Activated CD8-positive, alpha-beta T cell treated with anti-CD3 and anti-CD28 coated beads for 36 hours (primary cell): ENCODE results near the gene GLI1. TPM values are rescaled to one million over a fixed set of nuclear protein-coding genes. Genes with fewer than 3 reads are reported as not detected.
"Not testable (repeated sequence)": the region's sequence is repeated elsewhere in the genome, so short reads cannot be mapped to it uniquely, and the experiment has no call there.

Source experiments
- ATAC-seq: fragments of 200-7000 bp; cut with Tn5 transposase; one replicate; pipeline ENCODE4 v1.10.0; 2021; ENCODE audit warnings: mild to moderate bottlenecking, moderate library complexity
- CTCF ChIA-PET: fragments of 350-600 bp; sonication (Branson Sonifier 250); formaldehyde crosslinking; loops from one replicate; lab custom pipeline; 2021; ENCODE audit warnings: antibody characterized with exemption; lab: Charles Lee
- POLR2A ChIA-PET: fragments of 350-600 bp; sonication (Branson Sonifier 250); formaldehyde crosslinking; loops from one replicate; lab custom pipeline; 2021; ENCODE audit warnings: antibody characterized with exemption; lab: Charles Lee
- DNase-seq: peaks from one replicate; pipeline ENCODE4 v3.0.0-alpha.2; 2020
- H3K27ac Mint-ChIP-seq: one replicate; pipeline ENCODE4 v1.8.0; 2021; ENCODE audit warnings: mild to moderate bottlenecking, mixed read lengths
- H3K27me3 Mint-ChIP-seq: one replicate; pipeline ENCODE4 v1.8.0; 2021; ENCODE audit warnings: mixed read lengths
- H3K36me3 Mint-ChIP-seq: one replicate; pipeline ENCODE4 v1.8.0; 2021; ENCODE audit warnings: low read depth, mixed read lengths
- H3K4me1 Mint-ChIP-seq: one replicate; pipeline ENCODE4 v1.8.0; 2021; ENCODE audit warnings: low read depth, mixed read lengths
- H3K4me3 Mint-ChIP-seq: one replicate; pipeline ENCODE4 v1.8.0; 2021; ENCODE audit warnings: mild to moderate bottlenecking, moderate library complexity, mixed read lengths
- H3K9me3 Mint-ChIP-seq: one replicate; pipeline ENCODE4 v1.8.0; 2021; ENCODE audit warnings: mixed read lengths
- intact Hi-C: fragments of 100-400 bp; cut with micrococcal nuclease; formaldehyde crosslinking; loops from one replicate; pipeline ENCODE4 v1.10.0; 2022
- total RNA-seq, 2 experiments: library from RNA; stranded (reverse); gene quantifications; one replicate each; pipeline ENCODE4 v1.2.3, GENCODE V29; 2021
- TF ChIP-seq, protein P1 (sequence below): fragments of 200-600 bp; IDR thresholded peaks from one replicate; pipeline ENCODE4 v1.8.0; 2022; ENCODE audit warnings: antibody characterized with exemption, mild to moderate bottlenecking

The GLI1 gene
- total RNA-seq, 2 experiments from 2014 or later, result 0.20 to 0.83 TPM

DNA sequence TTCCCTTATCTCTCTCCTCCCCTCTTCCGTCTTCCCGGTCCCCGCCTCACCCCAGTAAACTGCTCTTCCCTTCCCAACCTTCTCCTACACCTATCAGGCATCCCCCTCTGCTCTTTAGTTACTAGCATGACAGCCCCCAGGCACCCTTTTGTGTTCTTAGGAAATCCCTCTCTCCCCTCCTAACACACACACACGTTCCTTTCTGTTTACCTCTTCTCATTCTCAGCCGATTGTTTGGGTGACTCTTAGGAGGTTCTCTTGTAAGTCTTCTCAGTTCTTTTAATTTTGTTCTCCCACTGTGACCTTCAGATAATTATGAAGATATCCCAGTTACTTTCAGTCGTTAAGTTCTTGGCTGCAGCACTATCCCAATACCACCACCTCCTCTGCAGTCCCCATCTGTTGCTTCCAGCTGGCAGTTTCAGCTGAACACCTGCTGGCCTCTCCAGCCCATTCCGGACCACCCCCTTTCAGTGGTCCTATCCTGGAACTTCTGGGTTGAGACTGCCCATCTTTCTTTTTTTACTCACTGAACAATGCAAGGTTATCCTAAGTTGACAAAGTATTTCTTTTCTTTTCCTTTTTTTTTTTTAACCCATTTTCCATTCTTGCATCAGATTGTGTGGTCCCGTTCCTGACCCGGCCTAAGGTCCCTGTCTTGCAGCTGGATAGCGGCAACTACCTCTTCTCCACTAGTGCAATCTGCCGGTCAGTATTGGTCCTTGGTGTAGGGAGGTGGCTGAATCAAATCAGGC, 29.0 kb downstream of the GLI1 start:
- no peaks in the 10 kb centered on the region for H3K9me3 Mint-ChIP-seq
- TF ChIP-seq, protein P1, sequence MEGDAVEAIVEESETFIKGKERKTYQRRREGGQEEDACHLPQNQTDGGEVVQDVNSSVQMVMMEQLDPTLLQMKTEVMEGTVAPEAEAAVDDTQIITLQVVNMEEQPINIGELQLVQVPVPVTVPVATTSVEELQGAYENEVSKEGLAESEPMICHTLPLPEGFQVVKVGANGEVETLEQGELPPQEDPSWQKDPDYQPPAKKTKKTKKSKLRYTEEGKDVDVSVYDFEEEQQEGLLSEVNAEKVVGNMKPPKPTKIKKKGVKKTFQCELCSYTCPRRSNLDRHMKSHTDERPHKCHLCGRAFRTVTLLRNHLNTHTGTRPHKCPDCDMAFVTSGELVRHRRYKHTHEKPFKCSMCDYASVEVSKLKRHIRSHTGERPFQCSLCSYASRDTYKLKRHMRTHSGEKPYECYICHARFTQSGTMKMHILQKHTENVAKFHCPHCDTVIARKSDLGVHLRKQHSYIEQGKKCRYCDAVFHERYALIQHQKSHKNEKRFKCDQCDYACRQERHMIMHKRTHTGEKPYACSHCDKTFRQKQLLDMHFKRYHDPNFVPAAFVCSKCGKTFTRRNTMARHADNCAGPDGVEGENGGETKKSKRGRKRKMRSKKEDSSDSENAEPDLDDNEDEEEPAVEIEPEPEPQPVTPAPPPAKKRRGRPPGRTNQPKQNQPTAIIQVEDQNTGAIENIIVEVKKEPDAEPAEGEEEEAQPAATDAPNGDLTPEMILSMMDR, result no peak
- ATAC-seq (no peak), DNase-seq (no peak)
- peak overlapping the region; percentile 95 for H3K27ac Mint-ChIP-seq
- no peaks in the 10 kb centered on the region for H3K27me3 Mint-ChIP-seq
- intact Hi-C loops, result no loop called here
- POLR2A ChIA-PET, result interaction anchor here (1.1 to 6.4 kb wide), 8 partner anchors 8 to 30 kb away, joined by 4 to 50 read pairs (median 8); partner anchors contain the start of genes ARHGAP9 and DDIT3
- CTCF ChIA-PET, result interaction anchor here (0.9 to 1.3 kb wide), 2 partner anchors 30 to 32 kb away, joined by 3 to 4 read pairs; partner anchors contain the start of gene DDIT3
- H3K4me3 Mint-ChIP-seq, result peak overlapping the region; percentile 97
- H3K36me3 Mint-ChIP-seq, result peaks cover 51% of the 10 kb centered on the region
- peaks cover 27% of the 10 kb centered on the region for H3K4me1 Mint-ChIP-seq

DNA sequence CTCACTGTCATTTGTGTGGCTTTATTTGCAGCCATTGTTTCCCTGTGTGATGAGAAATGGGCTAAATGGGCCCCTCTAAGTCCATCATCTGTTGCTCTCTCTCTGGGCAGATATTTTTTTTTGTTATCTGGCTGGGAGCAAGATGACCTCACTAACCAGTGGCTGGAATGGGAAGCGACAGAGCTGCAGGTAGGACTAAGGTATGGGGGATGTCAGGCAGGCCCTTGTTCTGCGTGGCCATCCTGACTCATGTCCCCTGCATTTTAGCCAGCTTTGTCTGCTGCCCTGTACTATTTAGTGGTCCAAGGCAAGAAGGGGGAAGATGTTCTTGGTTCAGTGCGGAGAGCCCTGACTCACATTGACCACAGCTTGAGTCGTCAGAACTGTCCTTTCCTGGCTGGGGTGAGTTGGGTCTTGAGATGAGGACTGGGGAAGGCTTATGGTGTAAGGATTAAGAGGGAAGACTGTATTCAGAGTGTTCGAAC, 29.6 kb downstream of the GLI1 start:
- DNase-seq, result no peak
- H3K36me3 Mint-ChIP-seq, result peaks cover 52% of the 10 kb centered on the region

DNA sequence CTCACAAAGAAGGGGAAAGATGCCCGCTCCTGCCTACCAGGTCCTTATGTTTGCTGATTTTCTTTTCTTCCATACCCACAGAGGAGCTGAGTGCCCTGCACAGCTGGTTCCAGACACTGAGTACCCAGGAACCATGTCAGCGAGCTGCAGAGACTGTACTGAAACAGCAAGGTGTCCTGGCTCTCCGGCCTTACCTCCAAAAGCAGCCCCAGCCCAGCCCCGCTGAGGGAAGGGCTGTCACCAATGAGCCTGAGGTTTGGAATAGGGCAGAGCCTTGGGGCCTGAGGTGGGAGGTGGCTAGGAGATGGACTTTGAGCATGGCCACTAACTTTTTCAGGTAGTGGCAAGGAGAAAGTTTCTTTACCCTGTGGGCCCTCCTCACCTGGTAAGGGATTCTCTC, 30.5 kb downstream of the GLI1 start:
- TF ChIP-seq, protein P1, result no peak
- POLR2A ChIA-PET, result interaction anchor here (1.1 to 6.4 kb wide), 9 partner anchors 9 to 28 kb away, joined by 3 to 50 read pairs (median 5); partner anchors contain the start of genes ARHGAP9 and DDIT3
- Mint-ChIP-seq H3K27me3 (no peaks in the 10 kb centered on the region), H3K9me3 (no peaks in the 10 kb centered on the region), H3K36me3 (peaks cover 56% of the 10 kb centered on the region), H3K4me3 (peak overlapping the region; percentile 97), H3K27ac (peak overlapping the region; percentile 34), H3K4me1 (peaks cover 27% of the 10 kb centered on the region)
- intact Hi-C loops, result no loop called here
- ATAC-seq, result no peak
- CTCF ChIA-PET, result no interaction called here
- no peak for DNase-seq

More for the DNA sequence above, 29.6 kb downstream of the GLI1 start:
- intact Hi-C loops, result no loop called here
- Mint-ChIP-seq H3K4me3 (peak overlapping the region; percentile 97), H3K27me3 (no peaks in the 10 kb centered on the region), H3K27ac (peak overlapping the region; percentile 95), H3K9me3 (no peaks in the 10 kb centered on the region), H3K4me1 (peaks cover 27% of the 10 kb centered on the region)
- TF ChIP-seq, protein P1, result no peak
- ChIA-PET POLR2A (interaction anchor here (1.1 to 6.4 kb wide), 10 partner anchors 8 to 29 kb away, joined by 3 to 50 read pairs (median 5); partner anchors contain the start of genes ARHGAP9 and DDIT3), CTCF (interaction anchor here (0.9 to 1.3 kb wide), 2 partner anchors 30 to 31 kb away, joined by 3 to 4 read pairs; partner anchors contain the start of gene DDIT3)
- no peak for ATAC-seq

DNA sequence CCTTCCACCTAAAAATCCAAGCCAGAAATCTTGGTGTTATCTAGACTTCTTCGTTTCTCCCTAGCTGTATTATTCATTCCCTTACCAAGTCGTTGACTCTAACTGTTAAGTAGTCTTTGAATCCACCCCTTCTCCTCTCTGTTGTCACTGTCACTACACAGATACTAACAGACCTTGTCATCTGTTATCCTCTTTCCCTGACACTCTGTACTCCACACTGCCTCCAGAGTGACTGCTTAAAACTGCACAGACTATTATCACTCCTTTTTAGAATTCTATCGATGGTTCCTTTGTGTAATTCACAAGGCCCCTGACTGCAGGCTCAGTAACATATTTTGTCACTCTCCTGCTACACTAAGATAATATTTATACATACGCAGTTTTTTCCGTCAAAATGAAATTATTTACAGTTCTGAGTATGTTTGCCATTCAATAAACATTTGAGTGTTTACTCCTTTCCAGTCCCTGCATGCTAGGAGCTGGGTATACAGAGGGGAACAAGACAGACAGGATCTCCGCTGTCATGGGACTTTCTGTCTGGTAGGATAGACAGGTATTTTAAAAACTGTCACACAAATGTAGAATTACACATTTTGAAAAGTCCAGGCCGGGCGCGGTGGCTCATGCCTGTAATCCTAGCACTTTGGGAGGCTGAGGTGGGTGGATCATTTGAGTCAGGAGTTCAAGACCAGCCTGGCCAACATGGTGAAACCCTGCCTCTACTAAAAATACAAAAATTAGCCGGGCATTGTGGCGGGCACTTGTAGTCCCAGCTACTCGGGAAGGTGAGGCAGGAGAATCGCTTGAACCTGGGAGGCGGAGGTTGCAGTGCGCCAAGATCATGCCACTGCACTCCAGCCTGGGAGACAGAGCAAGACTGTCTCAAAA, 32.1 kb downstream of the GLI1 start:
- peak overlapping the region; percentile 66 for H3K27ac Mint-ChIP-seq
- peaks cover 66% of the 10 kb centered on the region for H3K36me3 Mint-ChIP-seq
- CTCF ChIA-PET, result interaction anchor here (0.8 to 2.0 kb wide), 3 partner anchors 11 to 32 kb away, joined by 3 to 5 read pairs (median 4); partner anchors contain the start of gene GLI1

DNA sequence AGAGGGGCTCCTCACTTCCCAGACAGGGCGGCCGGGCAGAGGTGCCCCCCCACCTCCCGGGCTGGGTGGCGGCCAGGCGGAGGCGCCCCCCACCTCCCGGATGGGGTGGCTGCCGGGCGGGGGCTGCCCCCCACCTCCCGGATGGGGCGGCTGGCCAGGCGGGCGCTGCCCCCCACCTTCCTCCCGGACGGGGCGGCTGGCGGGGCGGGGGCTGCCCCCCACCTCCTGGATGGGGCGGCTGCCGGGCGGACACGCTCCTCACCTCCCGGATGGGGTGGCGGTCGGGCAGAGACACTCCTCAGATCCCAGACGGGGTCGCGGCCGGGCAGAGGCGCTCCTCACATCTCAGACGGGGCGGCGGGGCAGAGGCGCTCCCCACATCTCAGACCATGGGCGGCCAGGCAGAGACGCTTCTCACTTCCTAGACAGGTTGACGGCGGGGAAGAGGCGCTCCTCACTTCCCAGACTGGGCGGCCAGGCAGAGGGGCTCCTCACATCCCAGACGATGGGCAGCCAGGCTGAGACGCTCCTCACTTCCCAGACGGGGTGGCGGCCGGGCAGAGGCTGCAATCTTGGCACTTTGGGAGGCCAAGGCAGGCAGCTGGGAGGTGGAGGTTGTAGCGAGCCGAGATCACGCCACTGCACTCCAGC, 35.6 kb downstream of the GLI1 start:
- CTCF ChIA-PET, result interaction anchor here (0.6 kb wide), 1 partner anchor 96 kb away, joined by 3 read pairs; no protein-coding TSS in a partner anchor
- peaks cover 17% of the 10 kb centered on the region for H3K4me1 Mint-ChIP-seq
- peaks cover 74% of the 10 kb centered on the region for H3K36me3 Mint-ChIP-seq
- intact Hi-C loops, H3K27me3 Mint-ChIP-seq, DNase-seq, ATAC-seq, H3K9me3 Mint-ChIP-seq, POLR2A ChIA-PET, H3K4me3 Mint-ChIP-seq, H3K27ac Mint-ChIP-seq: not testable (repeated sequence)

More for the DNA sequence above, 32.1 kb downstream of the GLI1 start:
- DNase-seq (no peak), ATAC-seq (no peak)
- TF ChIP-seq, protein P1, result peak; percentile 28
- Mint-ChIP-seq H3K9me3 (no peaks in the 10 kb centered on the region), H3K4me1 (peaks cover 27% of the 10 kb centered on the region), H3K4me3 (no peak overlapping the region), H3K27me3 (no peaks in the 10 kb centered on the region)
- POLR2A ChIA-PET, result interaction anchor here (0.5 to 6.4 kb wide), 6 partner anchors 8 to 278 kb away, joined by 3 to 50 read pairs (median 6); partner anchors contain the start of gene DDIT3
- intact Hi-C loops, result no loop called here
